ENCODE data around the gene CHD3. TPM values are rescaled to one million over a fixed set of nuclear protein-coding genes. Genes with fewer than 3 reads are reported as not detected.

The CHD3 gene
- polyA plus RNA-seq, 1 of the 3 experiments (the other 2 are of a cell fraction) = 56.2 TPM

GRCh38 chr17:7882068-7882467 lies 6.5 kb upstream of the CHD3 start:
- Histone ChIP-seq H3K9me3 (no peaks in the 10 kb centered on the region), H3K4me2 (peak overlapping the region; percentile 66), H3K36me3 (replicated peaks in 1 of 2; ENCODE audit: control insufficient read depth in 1 of 2, insufficient read depth in 2 of 2, low read length in 1 of 2) (peaks cover 22 to 37% of the 10 kb centered on the region in 2 experiments), H3K4me3 (ENCODE audit: low read depth in 2 of 2, low read length in 1 of 2) (peak overlapping the region; percentile 1 to 2; a peak in 1 of 4 replicates), H4K20me1 (ENCODE audit: insufficient read depth) (no peaks in the 10 kb centered on the region), H3F3A (replicated peaks; ENCODE audit: insufficient read depth) (peaks cover 30% of the 10 kb centered on the region), H2AFZ (ENCODE audit: low read depth) (no peak overlapping the region), H3K9me2 (no peaks in the 10 kb centered on the region), H3K27me3 (ENCODE audit: insufficient read depth) (no peaks in the 10 kb centered on the region), H3K27ac (ENCODE audit: low read depth in 2 of 2, low read length in 1 of 2) (peak overlapping the region; percentile 69 to 100; a peak in 3 of 4 replicates), H3K79me2 (ENCODE audit: insufficient read depth) (peaks cover 16% of the 10 kb centered on the region), H3K9ac (no peak overlapping the region), H3K4me1 (ENCODE audit: control insufficient read depth in 1 of 2, insufficient read depth in 2 of 2, low read depth in 1 of 2, low read length in 1 of 2) (peaks cover 13 to 53% of the 10 kb centered on the region in 2 experiments)
- ChIA-PET CTCF (interaction anchor here (1.0 to 2.6 kb wide), 4 partner anchors 16 to 45 kb away, joined by 3 to 9 read pairs (median 6); no protein-coding TSS in a partner anchor), POLR2A (no interaction called here)
- WGBS (ENCODE audit: low lambda C conversion rate) = 54% methylated on average over 7 of the region's 7 CpGs
- DNase-seq = no peak
- TF ChIP-seq ZBTB33 (IDR thresholded peaks at IDR 0.05; ENCODE audit: borderline replicate concordance, low read depth) = no peak
- no peak for TF ChIP-seq EZH2phosphoT487 (IDR thresholded peaks at IDR 0.05; ENCODE audit: borderline replicate concordance, low read depth)
- TF ChIP-seq MXI1 (IDR thresholded peaks at IDR 0.05; ENCODE audit: low read depth, low read length) = peak; percentile 72; the same call in 1 of the 2 replicates

DNA sequence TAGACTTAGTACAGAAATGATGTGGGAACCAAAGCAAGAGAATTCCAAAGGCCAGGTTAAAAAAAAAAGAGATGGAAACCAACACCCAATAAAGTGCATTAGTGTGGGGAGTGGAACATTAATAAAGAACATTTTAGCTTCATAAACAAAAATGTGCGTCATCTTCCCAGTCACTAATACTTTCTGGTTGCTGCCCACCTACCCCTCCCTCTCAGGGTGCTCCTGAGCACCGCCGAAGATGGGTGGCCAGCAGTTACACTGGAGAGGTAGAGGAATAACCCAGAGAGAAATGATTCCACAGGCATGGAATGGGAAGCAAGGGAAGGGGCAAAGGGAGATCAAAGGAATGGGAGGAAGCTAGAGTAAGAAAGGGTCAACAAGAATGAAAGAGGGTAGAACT lies 6.0 kb upstream of the CHD3 start:
- no peaks in the 10 kb centered on the region for H3K9me2 ChIP-seq
- H3K4me3 ChIP-seq (ENCODE audit: low read depth in 2 of 2, low read length in 1 of 2) = 0 out of 4 replicates have a peak overlapping the region, but pooled peaks of 1 of the 2 experiments have one; percentile 1
- DNase-seq = no peak
- H3K9ac ChIP-seq = no peak overlapping the region
- H3F3A ChIP-seq (replicated peaks; ENCODE audit: insufficient read depth) = peaks cover 32% of the 10 kb centered on the region
- H4K20me1 ChIP-seq (ENCODE audit: insufficient read depth) = no peaks in the 10 kb centered on the region
- H3K9me3 ChIP-seq = no peaks in the 10 kb centered on the region
- peaks cover 16% of the 10 kb centered on the region for H3K79me2 ChIP-seq (ENCODE audit: insufficient read depth)
- no peaks in the 10 kb centered on the region for H3K27me3 ChIP-seq (ENCODE audit: insufficient read depth)
- CTCF ChIA-PET = interaction anchor here (0.7 to 2.6 kb wide), 5 partner anchors 15 to 175 kb away, joined by 3 to 9 read pairs (median 4); no protein-coding TSS in a partner anchor
- peaks cover 13 to 54% of the 10 kb centered on the region in 2 experiments for H3K4me1 ChIP-seq (ENCODE audit: control insufficient read depth in 1 of 2, insufficient read depth in 2 of 2, low read depth in 1 of 2, low read length in 1 of 2)
- peak overlapping the region; percentile 66 for H3K4me2 ChIP-seq
- H3K36me3 ChIP-seq (replicated peaks in 1 of 2; ENCODE audit: control insufficient read depth in 1 of 2, insufficient read depth in 2 of 2, low read length in 1 of 2) = peaks cover 19 to 31% of the 10 kb centered on the region in 2 experiments
- peak overlapping the region; percentile 69 to 100; a peak in 3 of 4 replicates for H3K27ac ChIP-seq (ENCODE audit: low read depth in 2 of 2, low read length in 1 of 2)
- no peak overlapping the region for H2AFZ ChIP-seq (ENCODE audit: low read depth)
- 63% methylated on average over 3 of the region's 3 CpGs for WGBS (ENCODE audit: low lambda C conversion rate)
- POLR2A ChIA-PET = no interaction called here
- no peak for TF ChIP-seq JUND (IDR thresholded peaks at IDR 0.05)
- no peak for TF ChIP-seq EP300 (IDR thresholded peaks at IDR 0.05; ENCODE audit: borderline replicate concordance in 1 of 2, low read depth in 1 of 2, low read length in 1 of 2)
- TF ChIP-seq, protein P1, sequence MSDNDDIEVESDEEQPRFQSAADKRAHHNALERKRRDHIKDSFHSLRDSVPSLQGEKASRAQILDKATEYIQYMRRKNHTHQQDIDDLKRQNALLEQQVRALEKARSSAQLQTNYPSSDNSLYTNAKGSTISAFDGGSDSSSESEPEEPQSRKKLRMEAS (IDR thresholded peaks at IDR 0.05; ENCODE audit: low read depth) = no peak
- no peak for TF ChIP-seq ELF1 (IDR thresholded peaks at IDR 0.05)
- no peak for TF ChIP-seq CHD2 (IDR thresholded peaks at IDR 0.05; ENCODE audit: low read length, partially characterized antibody)
- TF ChIP-seq FOXM1 (IDR thresholded peaks at IDR 0.05; ENCODE audit: low read depth) = no peak
- no peak for TF ChIP-seq TCF12 (IDR thresholded peaks at IDR 0.05)
- TF ChIP-seq NFIC (IDR thresholded peaks at IDR 0.05; ENCODE audit: borderline replicate concordance) = no peak
- TF ChIP-seq TAF1 (IDR thresholded peaks at IDR 0.05; ENCODE audit: borderline replicate concordance, low read depth, low read length) = no peak
- no peak for TF ChIP-seq GATA2 (CRISPR knock-in tag; IDR thresholded peaks at IDR 0.05)
- no peak for TF ChIP-seq IRF3 (IDR thresholded peaks at IDR 0.05; ENCODE audit: low read depth, low read length)
- TF ChIP-seq RFX5 (IDR thresholded peaks at IDR 0.05; ENCODE audit: low read length) = no peak
- TF ChIP-seq REST (IDR thresholded peaks at IDR 0.05; ENCODE audit: low read depth, low read length) = no peak
- TF ChIP-seq MXI1 (IDR thresholded peaks at IDR 0.05; ENCODE audit: low read depth, low read length) = no peak

All from SK-N-SH (cell line).